Measurements from ENCODE around the gene MROH9. TPM values are rescaled to one million over a fixed set of nuclear protein-coding genes. Genes with fewer than 3 reads are reported as not detected.

The MROH9 gene
- total and polyA plus RNA-seq, 7 experiments from 2014 or later: not detected

DNA sequence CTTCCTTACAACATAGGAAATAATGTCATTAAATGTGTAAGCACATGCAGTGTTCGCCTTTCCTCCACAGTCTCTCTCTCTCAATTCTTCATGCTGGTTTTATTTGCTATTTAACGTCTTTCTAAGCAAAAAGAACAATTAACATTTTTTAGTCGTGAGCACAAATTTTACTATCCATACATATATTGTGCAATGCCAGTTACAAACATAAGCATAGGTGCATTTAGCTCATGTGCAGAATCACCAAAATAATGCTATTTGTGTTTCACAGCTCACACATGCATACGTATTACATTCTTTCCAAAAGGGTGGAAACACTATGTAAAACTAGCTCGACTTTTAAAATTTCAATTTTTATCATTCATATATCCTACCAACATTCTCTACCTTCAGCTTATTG lies 52.1 kb downstream of the MROH9 start:
- POLR2A ChIA-PET: no interaction called here
- H3K9me3 ChIP-seq (ENCODE audit: control insufficient read depth in 2 of 3, low read length in 3 of 3): no peaks in the 10 kb centered on the region
- no peaks in the 10 kb centered on the region for H3K4me1 ChIP-seq (ENCODE audit: control insufficient read depth in 2 of 2, insufficient read depth in 2 of 2, low read length in 2 of 2)
- ATAC-seq: no peak
- CTCF ChIA-PET: no interaction called here
- H3K4me3 ChIP-seq (ENCODE audit: low read length): no peak overlapping the region
- H3K4me3 Mint-ChIP-seq: no peak overlapping the region
- H3K27me3 ChIP-seq (ENCODE audit: control insufficient read depth in 2 of 2, insufficient read depth in 2 of 2, low read length in 2 of 2): no peaks in the 10 kb centered on the region
- no peak overlapping the region for H3K27ac Mint-ChIP-seq
- no peaks in the 10 kb centered on the region for H3K27me3 Mint-ChIP-seq
- peaks cover 0 to 3% (median 0%) of the 10 kb centered on the region in 11 donors for H3K9me3 Mint-ChIP-seq
- DNase-seq: no peak
- no peaks in the 10 kb centered on the region for H3K36me3 ChIP-seq (ENCODE audit: control insufficient read depth in 2 of 3, insufficient read depth in 3 of 3, low read length in 3 of 3)
- no peak overlapping the region for H3K27ac ChIP-seq (ENCODE audit: low read depth, low read length)
- H3K4me1 Mint-ChIP-seq: no peaks in the 10 kb centered on the region
- H3K36me3 Mint-ChIP-seq: no peaks in the 10 kb centered on the region
- intact Hi-C loops (cut with micrococcal nuclease): no loop called here

DNA sequence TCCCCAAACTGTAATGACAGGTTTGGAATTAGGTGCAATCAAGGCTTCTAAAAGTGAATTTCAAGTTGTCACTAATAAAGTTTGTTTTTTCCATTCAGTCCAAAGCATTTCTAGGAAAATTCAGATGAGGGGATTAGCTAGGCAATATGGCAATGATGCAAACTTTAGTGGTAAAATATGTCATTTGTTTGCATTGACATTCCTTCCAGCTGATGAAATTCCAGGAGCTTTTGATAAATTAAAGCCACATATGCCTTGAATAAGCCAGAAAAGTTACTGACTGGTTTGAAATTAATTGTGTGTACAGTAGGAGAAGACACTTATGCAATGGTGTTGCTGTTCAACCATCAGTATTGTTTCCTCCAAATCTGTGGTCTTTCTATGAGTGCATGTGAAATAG lies 57.8 kb downstream of the MROH9 start:
- DNase-seq (no peak), ATAC-seq (no peak)
- Histone ChIP-seq H3K27me3 (ENCODE audit: control insufficient read depth in 2 of 2, insufficient read depth in 2 of 2, low read length in 2 of 2) (no peaks in the 10 kb centered on the region), H3K36me3 (ENCODE audit: control insufficient read depth in 2 of 3, insufficient read depth in 3 of 3, low read length in 3 of 3) (no peaks in the 10 kb centered on the region), H3K4me1 (ENCODE audit: control insufficient read depth in 2 of 2, insufficient read depth in 2 of 2, low read length in 2 of 2) (no peaks in the 10 kb centered on the region), H3K27ac (ENCODE audit: low read depth, low read length) (no peak overlapping the region), H3K4me3 (ENCODE audit: low read length) (no peak overlapping the region), H3K9me3 (ENCODE audit: control insufficient read depth in 2 of 3, low read length in 3 of 3) (no peaks in the 10 kb centered on the region)
- ChIA-PET CTCF (no interaction called here), POLR2A (no interaction called here)
- Mint-ChIP-seq H3K4me3 (no peak overlapping the region), H3K27ac (no peak overlapping the region), H3K9me3 (peaks cover 0 to 2% (median 0%) of the 10 kb centered on the region in 11 donors), H3K4me1 (no peaks in the 10 kb centered on the region), H3K36me3 (no peaks in the 10 kb centered on the region), H3K27me3 (peaks cover 0 to 6% (median 0%) of the 10 kb centered on the region in 5 donors)
- intact Hi-C loops (cut with micrococcal nuclease): no loop called here

DNA sequence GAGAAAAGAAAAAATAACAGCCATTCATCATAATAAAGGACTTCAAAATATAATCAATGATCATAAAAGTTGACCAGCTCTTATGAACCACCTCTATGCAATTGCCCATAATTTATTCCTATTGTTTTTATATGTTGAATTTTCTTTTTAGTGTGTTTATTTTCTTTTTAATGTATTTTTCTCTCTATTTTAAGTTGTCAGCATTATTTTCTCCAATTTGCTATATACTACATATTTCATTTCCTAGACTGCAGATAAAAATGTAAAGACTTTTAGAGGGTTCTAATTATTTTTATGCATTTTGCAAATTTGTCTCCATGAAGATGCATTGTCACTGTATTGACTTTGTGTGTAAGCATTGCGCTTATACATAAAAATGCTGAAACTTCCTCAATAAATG lies 58.4 kb downstream of the MROH9 start:
- H3K4me1 Mint-ChIP-seq: no peaks in the 10 kb centered on the region
- Histone ChIP-seq H3K27me3 (ENCODE audit: control insufficient read depth in 2 of 2, insufficient read depth in 2 of 2, low read length in 2 of 2) (no peaks in the 10 kb centered on the region), H3K4me3 (ENCODE audit: low read length) (no peak overlapping the region), H3K4me1 (ENCODE audit: control insufficient read depth in 2 of 2, insufficient read depth in 2 of 2, low read length in 2 of 2) (no peaks in the 10 kb centered on the region), H3K36me3 (ENCODE audit: control insufficient read depth in 2 of 3, insufficient read depth in 3 of 3, low read length in 3 of 3) (no peaks in the 10 kb centered on the region), H3K9me3 (ENCODE audit: control insufficient read depth in 2 of 3, low read length in 3 of 3) (no peaks in the 10 kb centered on the region), H3K27ac (ENCODE audit: low read depth, low read length) (no peak overlapping the region)
- no peak for DNase-seq
- H3K9me3 Mint-ChIP-seq: peaks cover 0 to 2% (median 0%) of the 10 kb centered on the region in 11 donors
- CTCF ChIA-PET: no interaction called here
- POLR2A ChIA-PET: no interaction called here
- ATAC-seq: no peak
- H3K36me3 Mint-ChIP-seq: no peaks in the 10 kb centered on the region
- H3K27me3 Mint-ChIP-seq: peaks cover 0 to 6% (median 0%) of the 10 kb centered on the region in 5 donors
- no peak overlapping the region for H3K4me3 Mint-ChIP-seq
- H3K27ac Mint-ChIP-seq: no peak overlapping the region
- intact Hi-C loops (cut with micrococcal nuclease): no loop called here

DNA sequence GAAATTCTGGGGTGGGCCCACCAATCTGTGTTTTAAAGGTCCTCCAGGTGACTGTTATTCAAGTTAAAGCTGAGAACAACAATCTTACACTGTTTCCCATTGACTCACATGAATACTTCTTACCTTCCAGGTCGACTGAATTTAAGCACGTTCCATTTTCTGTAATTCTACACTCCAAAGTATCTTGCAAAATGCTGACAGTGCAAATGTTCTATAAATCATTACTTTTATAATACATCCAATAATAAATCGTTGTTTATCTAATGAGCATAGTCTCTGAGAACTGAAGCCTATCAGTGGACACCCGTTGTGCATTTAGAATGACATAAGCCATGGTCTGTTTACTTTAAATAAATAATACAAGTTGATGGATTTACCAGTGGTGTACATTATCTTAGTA lies 79.5 kb downstream of the MROH9 start:
- H3K4me1 Mint-ChIP-seq: no peaks in the 10 kb centered on the region
- H3K4me3 Mint-ChIP-seq: no peak overlapping the region
- H3K27ac ChIP-seq (ENCODE audit: low read depth, low read length): no peak overlapping the region
- CTCF ChIA-PET: no interaction called here
- H3K4me1 ChIP-seq (ENCODE audit: control insufficient read depth in 2 of 2, insufficient read depth in 2 of 2, low read length in 2 of 2): no peaks in the 10 kb centered on the region
- no peaks in the 10 kb centered on the region for H3K36me3 Mint-ChIP-seq
- no peaks in the 10 kb centered on the region for H3K9me3 ChIP-seq (ENCODE audit: control insufficient read depth in 2 of 3, low read length in 3 of 3)
- DNase-seq (no peak), ATAC-seq (no peak)
- peaks cover 0 to 8% (median 2%) of the 10 kb centered on the region in 11 donors for H3K9me3 Mint-ChIP-seq
- peaks cover 0 to 32% (median 10%) of the 10 kb centered on the region in 5 donors for H3K27me3 Mint-ChIP-seq
- POLR2A ChIA-PET: no interaction called here
- intact Hi-C loops (cut with micrococcal nuclease): no loop called here
- no peak overlapping the region for H3K4me3 ChIP-seq (ENCODE audit: low read length)
- H3K27ac Mint-ChIP-seq: no peak overlapping the region
- no peaks in the 10 kb centered on the region for H3K27me3 ChIP-seq (ENCODE audit: control insufficient read depth in 2 of 2, insufficient read depth in 2 of 2, low read length in 2 of 2)
- no peaks in the 10 kb centered on the region for H3K36me3 ChIP-seq (ENCODE audit: control insufficient read depth in 2 of 3, insufficient read depth in 3 of 3, low read length in 3 of 3)

GRCh38 chr1:171017426-171017825 lies 82.1 kb downstream of the MROH9 start:
- H3K27me3 Mint-ChIP-seq: peaks cover 0 to 32% (median 10%) of the 10 kb centered on the region in 5 donors
- H3K36me3 Mint-ChIP-seq: no peaks in the 10 kb centered on the region

DNA sequence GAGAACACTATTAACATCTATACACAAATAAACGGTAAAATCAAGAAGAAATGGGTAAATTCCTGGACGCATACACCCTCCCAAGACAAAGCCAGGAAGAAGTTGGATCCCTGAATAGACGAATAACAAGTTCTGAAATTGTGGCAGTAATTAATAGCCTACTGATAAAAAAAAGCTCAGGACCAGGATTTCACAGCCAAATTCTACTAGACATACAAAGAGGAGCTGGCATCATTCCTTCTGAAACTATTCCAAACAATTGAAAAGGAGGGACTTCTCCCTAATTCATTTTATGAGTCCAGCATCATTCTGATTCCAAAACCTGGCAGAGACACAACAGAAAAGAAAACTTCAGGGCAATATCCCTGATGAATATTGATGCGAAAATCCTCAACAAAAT lies 84.6 kb downstream of the MROH9 start:
- H3K36me3 ChIP-seq (ENCODE audit: control insufficient read depth in 2 of 3, insufficient read depth in 3 of 3, low read length in 3 of 3): no peaks in the 10 kb centered on the region
- H3K27ac Mint-ChIP-seq: no peak overlapping the region
- no peak overlapping the region for H3K27ac ChIP-seq (ENCODE audit: low read depth, low read length)
- H3K9me3 ChIP-seq (ENCODE audit: control insufficient read depth in 2 of 3, low read length in 3 of 3): no peaks in the 10 kb centered on the region
- H3K27me3 Mint-ChIP-seq: peaks cover 0 to 23% (median 4%) of the 10 kb centered on the region in 5 donors
- peaks cover 0 to 2% (median 0%) of the 10 kb centered on the region in 7 donors for H3K4me1 Mint-ChIP-seq
- intact Hi-C loops (cut with micrococcal nuclease): no loop called here
- H3K4me3 Mint-ChIP-seq: no peak overlapping the region
- POLR2A ChIA-PET: no interaction called here
- DNase-seq (no peak), ATAC-seq (no peak)
- peaks cover 0 to 15% (median 3%) of the 10 kb centered on the region in 11 donors for H3K9me3 Mint-ChIP-seq
- H3K4me3 ChIP-seq (ENCODE audit: low read length): no peak overlapping the region
- no peaks in the 10 kb centered on the region for H3K27me3 ChIP-seq (ENCODE audit: control insufficient read depth in 2 of 2, insufficient read depth in 2 of 2, low read length in 2 of 2)
- H3K4me1 ChIP-seq (ENCODE audit: control insufficient read depth in 2 of 2, insufficient read depth in 2 of 2, low read length in 2 of 2): no peaks in the 10 kb centered on the region
- CTCF ChIA-PET: no interaction called here
- no peaks in the 10 kb centered on the region for H3K36me3 Mint-ChIP-seq

More at GRCh38 chr1:171017426-171017825, 82.1 kb downstream of the MROH9 start:
- intact Hi-C loops (cut with micrococcal nuclease): no loop called here
- ChIA-PET CTCF (no interaction called here), POLR2A (no interaction called here)
- no peaks in the 10 kb centered on the region for H3K4me1 ChIP-seq (ENCODE audit: control insufficient read depth in 2 of 2, insufficient read depth in 2 of 2, low read length in 2 of 2)
- Mint-ChIP-seq H3K4me1 (no peaks in the 10 kb centered on the region), H3K4me3 (no peak overlapping the region), H3K27ac (no peak overlapping the region), H3K9me3 (peaks cover 0 to 15% (median 4%) of the 10 kb centered on the region in 11 donors)
- ATAC-seq: no peak
- H3K9me3 ChIP-seq (ENCODE audit: control insufficient read depth in 2 of 3, low read length in 3 of 3): no peaks in the 10 kb centered on the region
- H3K27ac ChIP-seq (ENCODE audit: low read depth, low read length): no peak overlapping the region
- H3K27me3 ChIP-seq (ENCODE audit: control insufficient read depth in 2 of 2, insufficient read depth in 2 of 2, low read length in 2 of 2): no peaks in the 10 kb centered on the region
- H3K36me3 ChIP-seq (ENCODE audit: control insufficient read depth in 2 of 3, insufficient read depth in 3 of 3, low read length in 3 of 3): no peaks in the 10 kb centered on the region
- no peak for DNase-seq
- no peak overlapping the region for H3K4me3 ChIP-seq (ENCODE audit: low read length)

GRCh38 chr1:171032822-171033702 lies 97.7 kb downstream of the MROH9 start:
- Histone ChIP-seq H3K27ac (ENCODE audit: low read depth, low read length) (no peak overlapping the region), H3K9me3 (ENCODE audit: control insufficient read depth in 2 of 3, low read length in 3 of 3) (no peaks in the 10 kb centered on the region), H3K4me1 (ENCODE audit: control insufficient read depth in 2 of 2, insufficient read depth in 2 of 2, low read length in 2 of 2) (no peaks in the 10 kb centered on the region), H3K36me3 (ENCODE audit: control insufficient read depth in 2 of 3, insufficient read depth in 3 of 3, low read length in 3 of 3) (no peaks in the 10 kb centered on the region), H3K27me3 (ENCODE audit: control insufficient read depth in 2 of 2, insufficient read depth in 2 of 2, low read length in 2 of 2) (no peaks in the 10 kb centered on the region), H3K4me3 (ENCODE audit: low read length) (no peak overlapping the region)
- ATAC-seq (no peak), DNase-seq (no peak)
- H3K27ac Mint-ChIP-seq: no peak overlapping the region
- intact Hi-C loops (cut with micrococcal nuclease): no loop called here
- no peaks in the 10 kb centered on the region for H3K4me1 Mint-ChIP-seq
- ChIA-PET POLR2A (no interaction called here), CTCF (no interaction called here)
- no peak overlapping the region for H3K4me3 Mint-ChIP-seq
- peaks cover 0 to 7% (median 1%) of the 10 kb centered on the region in 11 donors for H3K9me3 Mint-ChIP-seq
- H3K27me3 Mint-ChIP-seq: peaks cover 0 to 24% (median 20%) of the 10 kb centered on the region in 5 donors
- H3K36me3 Mint-ChIP-seq: peaks cover 0 to 5% (median 0%) of the 10 kb centered on the region in 5 donors

All from naive thymus-derived CD4-positive, alpha-beta T cell (primary cell).